CD1c-positive myeloid dendritic cell (primary cell): ENCODE measurements around the gene UTP18.
"Not testable (repeated sequence)": the region's sequence is repeated elsewhere in the genome, so short reads cannot be mapped to it uniquely, and the experiment has no call there.

Experiments
- DNase-seq: peaks from one replicate; pipeline ENCODE4 v3.0.0-alpha.2; 2016; ENCODE audit errors: extremely low spot score

UTP18 gene

DNA sequence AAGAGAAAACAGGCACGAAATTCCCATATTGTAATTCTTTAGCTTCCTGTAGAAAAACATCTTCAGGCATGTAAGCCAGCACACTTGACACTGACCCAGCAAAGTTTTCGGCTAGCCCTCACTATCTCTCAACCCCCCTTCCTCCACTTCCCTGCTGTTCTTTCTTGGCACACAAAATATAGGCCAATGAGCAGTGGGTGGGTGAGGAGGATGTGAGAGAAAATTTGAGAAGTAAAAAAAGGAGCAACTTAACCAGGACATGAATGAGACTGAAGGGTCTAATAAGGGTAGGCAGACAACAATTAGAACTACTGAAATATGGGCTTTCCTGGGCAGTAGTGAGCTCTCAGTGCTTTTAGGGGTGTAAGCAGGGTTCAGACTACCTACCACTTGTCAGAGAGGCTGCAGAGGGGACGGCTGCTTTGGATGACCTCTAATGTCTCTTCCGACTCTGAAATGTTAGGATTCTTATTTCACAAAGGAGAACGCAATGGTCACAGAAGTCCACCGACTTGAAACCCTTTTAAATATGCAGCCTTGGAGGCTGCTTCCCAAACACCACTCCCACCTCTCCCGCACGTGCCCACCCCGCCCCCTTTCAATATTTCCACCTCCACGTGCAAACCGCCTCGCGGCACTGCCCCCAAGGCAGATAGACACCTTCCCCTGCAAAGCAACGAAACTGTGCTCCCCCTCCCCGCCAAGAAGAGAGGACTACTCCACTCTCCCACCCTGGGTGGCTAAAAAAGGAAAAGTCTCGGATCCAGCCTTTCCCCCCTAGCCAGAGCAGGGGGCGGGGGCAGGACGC lies 1.4 kb upstream of the UTP18 start:
- peak; percentile 87 for DNase-seq

DNA sequence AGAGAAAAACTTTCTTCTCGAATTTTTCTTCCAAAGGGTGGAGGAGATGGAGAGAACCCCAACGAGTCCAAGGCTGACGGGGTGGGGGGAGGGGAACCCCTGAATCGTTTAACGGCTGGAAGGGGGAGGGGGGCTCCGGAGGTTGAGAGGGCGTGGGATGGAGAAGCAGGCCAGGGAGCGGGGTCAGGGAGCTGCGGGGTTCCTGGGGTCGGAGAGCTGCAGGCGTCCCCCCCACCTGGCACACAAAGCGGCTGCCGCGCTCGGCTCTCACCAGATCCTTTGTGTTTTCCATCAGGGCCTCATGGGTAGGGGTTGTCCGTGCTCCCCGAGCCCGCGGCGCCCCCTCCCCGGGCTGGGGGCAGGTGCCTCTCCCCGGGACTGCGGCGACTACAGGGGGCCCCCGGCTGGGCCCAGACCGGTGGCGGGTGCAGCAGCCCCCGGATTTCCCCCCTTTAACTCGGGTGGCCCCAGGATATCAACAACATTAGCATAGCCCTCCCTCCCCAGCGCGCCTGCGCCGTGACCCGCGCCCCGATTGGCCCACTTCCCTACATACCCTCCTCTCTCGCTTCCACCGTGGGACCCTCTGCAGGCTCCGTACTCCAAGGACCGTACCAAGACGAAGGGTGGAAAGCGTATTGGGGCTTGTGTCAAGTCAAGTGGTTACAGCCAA lies 646 bp upstream of the UTP18 start, which contains the start of gene MBTD1:
MBTD1 (minus strand) TSS at position 486 of the 673 bp plus-strand sequence. CDS start 34,888 bp downstream, outside the sequence.
- peak; percentile 95 for DNase-seq

DNA sequence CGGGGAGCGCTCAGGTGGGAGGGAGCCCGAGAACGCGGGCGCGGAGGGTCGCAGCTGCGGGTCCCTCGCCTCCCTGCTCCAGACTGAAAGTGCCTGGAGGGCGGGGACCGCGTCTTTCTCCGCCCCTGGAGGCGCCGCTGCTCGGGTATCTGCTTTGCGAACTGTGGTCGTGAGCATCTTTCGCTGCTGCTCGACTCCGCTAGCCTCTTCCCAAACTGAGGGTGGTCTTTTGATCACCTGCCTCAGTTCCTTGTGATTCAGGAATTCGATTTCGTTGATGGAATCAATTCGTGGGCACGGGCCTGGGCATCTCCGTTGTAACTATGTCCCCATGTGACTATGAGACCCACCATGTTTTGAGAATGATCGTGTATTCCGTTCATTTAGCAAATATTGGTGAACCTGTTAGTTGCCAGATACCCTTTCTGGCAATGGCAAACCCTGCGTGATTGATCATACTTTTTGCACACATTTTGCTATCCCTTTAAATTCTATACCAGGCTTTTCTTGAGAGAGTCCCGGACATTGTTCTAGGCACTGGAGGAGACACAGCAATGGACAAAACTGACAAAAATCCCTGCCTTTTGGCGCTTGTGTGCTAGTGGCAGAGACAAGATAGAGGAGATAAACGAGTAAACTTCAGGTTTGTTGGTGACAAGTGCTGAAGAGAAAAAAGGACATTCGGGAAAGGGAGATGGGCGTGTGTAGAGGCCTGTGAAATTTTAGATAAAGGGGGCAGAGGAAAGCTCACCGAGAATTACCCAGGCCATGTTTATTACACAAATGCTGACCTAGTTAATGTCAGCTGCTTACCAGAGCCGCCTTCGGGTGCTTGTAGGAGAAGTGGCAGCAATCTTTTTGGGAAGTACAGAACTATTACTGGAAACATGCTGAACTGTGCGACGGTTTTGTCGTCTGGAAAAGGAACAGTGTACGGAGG lies 948 bp downstream of the UTP18 start:
- peak; percentile 88 for DNase-seq

DNA sequence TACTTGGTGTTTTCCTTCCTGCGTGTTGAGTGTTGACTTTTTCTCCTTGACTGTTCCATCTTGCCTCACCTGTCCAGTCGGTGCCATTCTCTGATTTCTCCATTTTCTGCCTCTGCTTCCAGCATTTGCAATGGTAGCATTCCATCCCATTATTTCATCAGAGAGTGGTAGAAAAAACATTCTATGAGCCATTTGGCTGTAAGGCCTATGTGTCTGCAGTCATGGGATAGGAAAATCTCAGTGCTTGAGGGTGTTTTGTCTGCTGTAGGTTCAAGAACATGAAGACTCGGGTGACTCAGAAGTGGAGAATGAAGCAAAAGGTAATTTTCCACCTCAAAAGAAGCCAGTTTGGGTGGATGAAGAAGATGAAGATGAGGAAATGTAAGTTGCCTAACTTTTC lies 2.7 kb downstream of the UTP18 start:
- DNase-seq, result no peak

DNA sequence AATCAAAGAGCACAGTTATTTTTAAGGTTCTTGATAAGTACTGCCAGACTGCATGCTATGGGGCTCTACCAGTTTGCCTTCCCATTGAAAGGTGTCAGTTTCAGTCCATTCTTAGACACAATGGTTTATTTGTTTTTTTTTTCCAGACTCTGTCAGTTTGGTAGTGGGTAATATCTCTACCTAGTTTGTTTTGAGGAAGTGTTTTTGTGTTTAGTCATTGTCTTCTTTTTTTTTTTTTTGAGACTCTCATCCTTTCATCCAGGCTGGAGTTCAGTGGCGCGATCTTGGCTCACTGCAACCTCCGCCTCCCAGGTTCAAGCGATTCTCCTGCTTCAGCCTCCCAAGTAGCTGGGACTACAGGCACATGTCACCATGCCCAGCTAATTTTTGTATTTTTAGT lies 4.1 kb downstream of the UTP18 start:
- DNase-seq, result not testable (repeated sequence)

DNA sequence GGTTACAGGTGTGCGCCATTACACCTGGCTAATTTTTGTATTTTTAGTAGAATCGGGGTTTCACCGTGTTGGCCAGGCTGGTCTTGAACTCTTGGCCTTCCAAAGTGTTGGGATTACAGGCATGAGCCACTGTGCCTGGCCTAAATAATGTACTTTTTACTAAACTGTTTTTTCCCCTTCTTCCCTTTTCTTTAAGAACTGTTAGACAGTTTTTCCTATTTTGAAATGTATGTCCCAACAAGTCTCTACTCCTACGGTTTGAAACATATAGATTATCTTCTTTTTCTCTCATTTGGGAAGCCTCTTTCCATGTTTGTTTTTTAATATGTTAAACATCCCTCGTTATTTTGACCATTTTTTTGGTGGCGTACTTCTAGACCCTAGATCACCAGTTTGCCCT lies 9.6 kb downstream of the UTP18 start:
- DNase-seq, result no peak

DNA sequence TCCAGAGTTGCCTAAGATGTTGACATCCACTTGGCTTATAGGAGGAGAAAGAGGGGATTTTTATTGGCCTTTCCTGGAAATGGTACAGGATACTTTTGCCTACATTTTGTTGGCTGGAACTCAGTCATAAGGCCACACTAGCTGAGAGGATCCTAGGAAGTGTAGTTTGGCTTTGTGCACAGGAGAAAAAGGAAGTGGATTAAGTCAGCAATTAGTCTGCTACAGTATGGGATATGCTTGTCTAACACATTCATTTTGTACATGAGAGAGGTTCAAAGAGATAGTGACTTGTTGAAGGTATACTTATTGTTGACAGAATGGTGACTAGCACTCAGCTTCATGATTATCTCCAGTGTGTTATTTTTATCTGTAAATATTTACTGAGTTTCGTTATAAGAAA lies 10.3 kb downstream of the UTP18 start:
- peak; percentile 29 for DNase-seq

DNA sequence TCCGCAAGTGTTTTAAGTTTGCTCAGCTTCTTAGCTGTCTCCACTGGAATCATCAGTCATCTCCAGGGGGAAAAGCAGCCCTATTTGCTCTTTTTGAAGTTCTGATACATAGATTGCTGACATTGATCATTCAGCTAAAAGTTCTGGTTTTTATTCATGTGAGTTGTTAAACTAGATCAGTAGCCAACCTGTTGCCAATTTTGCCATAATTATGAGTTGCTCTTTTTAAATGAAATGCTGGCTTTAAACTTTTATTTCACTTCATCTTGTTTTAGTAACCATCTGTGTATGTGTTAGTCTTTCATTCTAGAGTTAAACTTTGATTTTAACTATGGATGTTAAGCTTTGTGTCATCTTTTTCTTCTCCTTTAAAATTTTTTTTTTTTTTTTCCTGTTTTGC lies 12.5 kb downstream of the UTP18 start:
- no peak for DNase-seq

DNA sequence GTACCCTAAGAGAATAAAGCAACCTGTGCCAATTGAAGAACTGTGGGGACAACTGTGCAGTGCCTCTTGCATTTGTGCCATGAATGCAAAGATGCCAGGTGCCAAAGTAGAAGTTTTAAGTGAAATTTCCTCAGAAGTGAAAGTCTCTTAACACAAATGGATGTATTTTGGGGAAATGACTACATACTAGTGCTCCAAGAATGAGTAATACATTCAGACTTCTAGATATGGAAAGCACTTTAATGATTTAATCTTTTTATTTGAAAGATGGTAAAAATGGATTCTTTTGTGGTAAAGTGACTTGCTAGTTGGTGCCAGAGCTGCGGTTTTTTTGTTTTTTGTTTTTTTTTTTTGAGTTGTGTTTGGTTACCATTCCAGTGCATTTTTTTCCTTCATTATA lies 15.0 kb downstream of the UTP18 start:
- peak; percentile 28 for DNase-seq

DNA sequence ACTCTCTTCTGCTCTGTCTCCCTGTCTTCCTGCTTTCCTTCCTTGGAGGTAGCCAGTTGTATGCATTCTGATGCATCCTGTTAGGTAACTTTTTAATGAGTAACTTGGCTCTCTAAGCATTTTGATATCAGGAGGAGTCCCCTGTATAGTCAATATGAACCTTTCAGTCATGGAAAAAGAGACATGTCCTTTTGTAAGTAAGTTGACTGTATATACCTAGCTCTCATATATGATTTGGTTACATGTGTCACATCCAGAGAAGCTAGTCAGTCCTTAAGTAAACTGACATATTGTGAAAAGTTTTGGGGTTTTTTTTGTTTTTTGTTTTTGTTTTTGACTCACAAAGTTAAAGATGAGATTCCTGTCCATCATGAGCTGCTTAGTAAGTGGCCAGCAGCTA lies 18.8 kb downstream of the UTP18 start:
- no peak for DNase-seq

DNA sequence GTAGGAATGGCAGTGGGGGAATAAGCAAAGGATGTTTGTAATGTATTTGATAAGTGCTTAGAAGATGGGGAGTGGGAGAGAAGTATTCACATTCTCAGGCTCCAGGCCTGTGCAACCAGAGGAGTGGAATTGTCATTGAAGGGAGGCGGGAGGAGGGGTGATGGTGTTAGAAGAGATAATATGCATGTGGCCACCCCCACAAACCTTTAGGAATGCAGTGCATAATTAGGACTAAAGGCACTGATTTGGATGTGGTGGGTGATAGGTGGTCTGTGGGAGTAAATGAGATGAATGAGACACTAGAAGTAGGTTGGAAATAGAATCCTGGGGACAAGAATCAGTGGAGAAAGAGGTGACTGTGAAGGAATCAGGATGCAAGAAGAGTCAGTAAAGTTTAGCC lies 27.1 kb downstream of the UTP18 start:
- DNase-seq, result no peak

DNA sequence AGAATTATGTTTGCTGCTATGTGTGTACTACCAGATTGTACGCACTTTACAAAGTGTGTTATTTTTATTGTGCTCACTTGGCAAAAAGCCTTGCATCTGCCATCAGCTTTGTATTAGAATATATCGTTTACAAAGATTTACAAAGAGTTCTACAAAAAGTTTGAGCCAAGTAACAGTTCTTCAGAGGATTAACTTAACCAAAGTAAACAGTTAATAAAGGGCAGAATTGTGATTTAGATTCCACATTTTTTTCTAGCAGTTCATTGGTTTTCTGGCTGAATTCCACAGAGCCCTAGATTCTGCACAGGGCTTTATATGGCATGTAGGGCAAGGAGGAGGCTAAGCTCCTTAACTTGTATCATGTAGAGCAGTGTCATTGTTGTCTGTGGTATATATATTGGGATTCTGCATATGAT lies 29.4 kb downstream of the UTP18 start:
- DNase-seq, result no peak

DNA sequence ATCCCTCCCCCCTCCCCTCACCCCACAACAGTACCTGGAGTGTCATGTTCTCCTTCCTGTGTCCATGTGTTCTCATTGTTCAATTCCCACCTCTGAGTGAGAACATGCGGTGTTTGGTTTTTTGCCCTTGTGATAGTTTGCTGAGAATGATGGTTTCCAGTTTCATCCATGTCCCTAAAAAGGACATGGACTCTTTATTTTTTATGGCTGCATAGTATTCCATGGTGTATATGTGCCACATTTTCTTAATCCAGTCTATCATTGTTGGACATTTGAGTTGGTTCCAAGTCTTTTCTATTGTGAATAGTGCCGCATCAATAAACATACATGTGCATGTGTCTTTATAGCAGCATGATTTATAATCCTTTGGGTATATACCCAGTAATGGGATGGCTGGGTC lies 34.0 kb downstream of the UTP18 start:
- not testable (repeated sequence) for DNase-seq

DNA sequence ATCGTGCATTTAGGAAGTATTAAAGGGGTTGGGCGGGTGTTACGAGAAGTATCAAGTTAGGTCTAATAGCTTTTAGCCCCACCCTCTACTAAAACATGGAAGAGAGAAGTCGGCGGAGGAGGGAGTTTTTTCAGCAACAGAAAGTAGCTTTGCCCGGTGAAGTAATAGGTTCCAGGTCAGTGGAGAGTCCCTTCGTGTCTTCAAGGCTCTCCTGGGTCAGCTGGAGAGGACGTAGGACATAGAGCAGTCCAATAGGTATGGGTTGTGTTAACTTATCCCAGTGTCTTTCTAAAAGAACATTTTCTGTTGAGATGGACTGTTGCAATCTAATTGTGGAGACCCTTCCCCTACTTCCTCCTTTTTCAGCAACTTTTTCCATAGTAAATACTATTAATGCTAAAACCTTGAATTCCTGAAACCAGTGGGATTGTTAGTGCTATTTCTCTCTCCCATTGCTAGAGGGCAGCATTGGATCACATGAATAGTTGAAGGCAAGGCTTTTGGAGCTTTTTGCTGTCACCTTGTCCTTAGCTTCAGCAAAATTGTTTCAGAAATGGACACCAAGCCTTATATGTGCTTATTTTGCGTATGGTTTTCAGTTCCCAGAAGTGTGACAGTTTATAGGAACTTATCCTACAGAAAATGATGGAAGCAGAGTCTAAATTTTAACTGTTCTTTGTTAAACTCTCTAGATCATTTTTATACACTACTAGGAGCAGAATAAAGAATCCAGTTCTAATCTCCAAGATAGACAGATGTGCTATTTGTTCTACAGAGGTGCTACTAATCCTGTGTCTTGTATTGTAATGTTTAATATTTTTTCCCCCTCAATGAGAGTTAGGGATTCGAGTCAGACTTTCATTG lies 38.4 kb downstream of the UTP18 start:
- peak; percentile 44 for DNase-seq

DNA sequence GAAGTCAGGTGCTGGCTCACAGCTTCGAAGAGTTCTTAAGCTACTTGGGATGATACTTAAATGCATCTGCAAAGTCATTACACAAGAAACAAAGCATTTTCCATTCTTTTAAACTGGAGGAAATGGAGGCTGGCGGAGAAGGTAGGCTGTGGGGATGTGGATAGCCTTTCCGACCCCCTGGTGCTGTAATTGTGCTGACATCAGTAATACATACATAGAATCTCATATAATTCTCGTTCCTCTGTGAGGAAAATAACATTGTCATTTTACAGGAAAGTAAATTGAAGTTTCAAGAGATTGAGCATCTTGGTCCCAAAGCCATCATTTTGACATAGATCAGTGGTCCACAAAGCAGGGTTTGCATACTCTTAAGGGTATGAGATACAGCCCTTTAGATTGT lies 39.5 kb downstream of the UTP18 start:
- no peak for DNase-seq

DNA sequence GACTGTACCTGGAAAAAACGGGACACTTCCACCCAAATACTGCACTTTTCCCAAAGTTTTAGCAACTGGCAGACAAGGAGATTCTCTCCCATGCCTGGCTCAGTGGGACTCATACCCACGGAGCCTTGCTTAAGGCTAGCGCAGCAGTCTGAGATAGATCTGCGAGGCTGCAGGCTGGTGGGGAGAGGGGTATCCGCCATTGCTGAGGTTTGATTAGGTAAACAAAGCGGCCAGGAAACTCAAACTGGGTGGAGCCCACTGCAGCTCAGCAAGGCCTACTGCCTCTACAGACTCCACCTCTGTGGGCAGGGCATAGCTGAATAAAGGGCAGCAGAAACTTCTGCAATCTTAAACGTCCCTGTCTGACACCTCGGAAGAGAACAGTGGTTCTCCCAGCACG lies 44.8 kb downstream of the UTP18 start:
- DNase-seq, result no peak

DNA sequence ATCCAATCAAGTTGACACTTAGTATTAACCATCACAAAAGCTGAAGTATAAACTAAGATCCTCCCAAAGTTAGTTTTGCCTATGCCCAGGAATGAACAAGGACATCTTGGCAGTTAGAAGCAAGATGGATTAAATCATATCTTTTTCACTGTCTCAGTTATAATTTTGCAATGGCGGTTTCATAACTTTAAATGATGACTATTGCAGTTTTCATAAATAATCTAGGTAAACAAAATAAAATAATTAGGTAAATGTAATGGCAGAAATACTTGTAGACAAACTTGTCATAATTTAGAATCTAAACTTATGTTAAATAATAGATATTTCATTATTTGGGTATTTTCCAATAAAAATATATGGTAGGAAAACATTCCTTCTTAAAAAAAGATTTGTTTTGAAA lies 51.7 kb downstream of the UTP18 start:
- DNase-seq, result not testable (repeated sequence)

DNA sequence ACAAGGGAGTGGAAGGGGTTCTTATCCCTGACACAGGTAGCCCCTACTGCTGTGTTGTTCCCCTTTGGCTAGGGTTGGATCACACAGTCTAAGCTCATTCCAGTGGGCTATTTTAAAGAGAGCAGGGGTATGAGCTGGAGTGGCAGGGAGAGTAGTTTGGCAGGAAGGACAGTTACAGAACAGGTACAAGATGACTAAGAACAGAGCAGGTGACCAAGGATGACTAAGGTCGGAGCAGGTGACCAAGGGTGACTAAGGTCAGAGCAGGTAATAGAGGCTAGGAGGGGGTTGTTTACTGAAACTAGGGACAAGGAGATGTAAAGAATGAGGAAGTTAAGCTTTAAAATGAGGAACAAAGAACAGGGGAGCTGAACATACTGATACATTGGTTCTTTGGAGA lies 58.8 kb downstream of the UTP18 start:
- no peak for DNase-seq

DNA sequence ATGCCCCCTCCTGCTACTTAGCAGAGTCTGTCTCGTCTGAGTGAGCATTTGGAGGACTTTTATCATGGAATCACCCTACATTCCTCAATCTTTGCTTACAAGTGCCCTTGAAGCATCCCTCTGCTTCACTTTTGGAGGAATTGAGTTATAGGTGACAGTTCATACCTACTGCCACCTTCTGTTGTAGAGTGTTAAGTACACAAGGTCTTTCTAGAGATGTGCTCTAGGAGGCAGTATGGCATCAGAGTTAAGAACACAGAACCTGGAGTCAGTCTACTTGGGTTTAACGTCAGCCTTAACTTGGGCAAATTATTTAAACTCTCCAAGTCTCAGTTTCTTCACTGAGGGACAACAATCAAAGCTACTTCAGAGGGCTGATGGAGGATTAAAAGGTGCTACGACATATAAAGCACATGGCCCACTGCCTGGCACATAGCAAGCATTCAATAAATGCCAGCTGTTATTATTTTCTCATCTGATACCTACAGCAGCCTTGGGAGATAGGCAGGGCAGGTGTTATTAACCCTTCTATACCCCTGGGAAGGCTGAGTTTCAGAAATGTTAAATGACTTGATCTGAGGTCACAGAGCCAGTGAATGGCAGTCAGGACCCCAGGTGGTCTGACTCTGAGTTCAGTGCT lies 62.2 kb downstream of the UTP18 start:
- peak; percentile 5 for DNase-seq

DNA sequence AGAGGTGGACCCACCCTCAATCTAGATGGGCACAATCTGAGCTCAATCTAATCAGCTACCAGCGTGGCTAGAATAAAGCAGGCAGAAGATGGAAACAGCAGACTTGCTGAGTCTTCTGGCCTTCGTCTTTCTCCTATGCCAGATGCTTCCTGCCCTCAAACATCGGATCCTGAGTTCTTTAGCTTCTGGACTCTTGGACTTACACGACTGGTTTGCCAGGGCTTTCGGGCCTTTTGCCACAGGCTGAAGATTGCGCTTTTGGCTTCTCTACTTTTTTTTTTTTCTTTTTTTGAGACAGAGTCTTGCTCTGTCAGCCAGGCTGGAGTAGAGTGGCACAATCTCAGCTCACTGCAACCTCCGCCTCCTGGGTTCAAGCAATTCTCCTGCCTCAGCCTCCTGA lies 65.1 kb downstream of the UTP18 start:
- DNase-seq, result no peak
